HG03354 (cell line): ENCODE data around the gene LTF.
"Not testable (repeated sequence)": the region's sequence is repeated elsewhere in the genome, so short reads cannot be mapped to it uniquely, and the experiment has no call there.

Source experiments
- ATAC-seq: cut with Tn5 transposase; IDR thresholded peaks from one replicate; pipeline ENCODE4 v1.9.1; 2021; ENCODE audit warnings: mild to moderate bottlenecking; ENCODE audit not compliant: unreplicated experiment, poor library complexity, severe bottlenecking

The LTF gene

DNA sequence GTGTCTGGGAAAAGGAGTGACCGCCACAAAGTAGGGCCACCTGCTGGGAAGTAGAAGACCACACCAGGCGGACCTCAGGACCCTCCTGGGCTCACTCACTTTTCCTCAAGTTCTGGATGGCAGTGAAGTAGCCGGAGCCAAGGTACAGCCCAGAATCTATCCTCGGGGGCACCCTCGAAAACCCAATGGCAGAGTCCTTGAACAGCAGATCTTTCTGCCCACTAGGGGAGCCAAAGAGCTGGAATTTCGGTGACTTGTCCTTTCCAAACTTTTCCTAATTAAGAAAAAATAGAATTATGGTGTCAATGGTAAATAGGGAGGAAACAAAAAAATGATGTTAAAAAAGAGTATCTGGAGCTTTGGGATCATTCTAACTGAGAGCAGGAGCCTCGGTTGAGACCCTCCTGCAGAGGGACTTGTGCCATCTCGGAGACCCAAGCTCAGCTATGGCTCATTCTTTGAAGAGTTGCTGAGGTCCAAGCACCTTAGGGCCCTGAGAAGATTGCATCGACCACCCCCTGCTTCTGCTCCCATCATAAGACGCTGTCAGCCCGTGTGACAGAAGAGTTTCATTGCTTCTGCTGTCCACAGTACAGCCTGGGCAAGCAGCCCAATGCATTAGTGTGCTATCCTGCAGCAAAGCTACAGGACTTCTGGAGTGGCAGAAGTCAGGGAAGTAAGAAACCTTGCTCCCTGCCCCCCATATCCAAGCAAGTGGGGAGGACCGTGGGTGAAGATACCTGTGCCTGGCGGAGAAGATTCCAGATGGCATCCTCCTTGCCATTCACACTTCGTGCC, 14.8 kb downstream of the LTF start:
- ATAC-seq: no peak

DNA sequence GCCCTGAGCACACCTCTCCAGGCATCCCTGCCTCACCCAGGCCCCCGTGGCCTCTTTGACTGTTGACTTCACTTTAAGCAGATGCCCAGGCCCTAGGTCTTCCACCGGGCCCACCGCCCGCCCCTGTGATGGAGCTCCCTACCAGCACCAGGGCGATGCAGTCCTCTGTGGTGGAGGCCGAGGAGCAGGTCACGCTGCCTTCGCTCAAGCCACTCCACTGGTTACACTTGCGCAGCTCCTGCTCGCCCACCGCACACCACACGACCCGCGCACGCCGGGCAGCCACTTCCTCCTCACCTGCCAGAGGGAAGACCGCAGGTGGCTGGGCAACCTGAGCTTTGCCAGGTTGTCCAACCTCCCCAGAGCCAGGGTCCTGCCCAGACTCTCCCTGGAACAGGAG, 16.0 kb downstream of the LTF start:
- ATAC-seq: no peak

DNA sequence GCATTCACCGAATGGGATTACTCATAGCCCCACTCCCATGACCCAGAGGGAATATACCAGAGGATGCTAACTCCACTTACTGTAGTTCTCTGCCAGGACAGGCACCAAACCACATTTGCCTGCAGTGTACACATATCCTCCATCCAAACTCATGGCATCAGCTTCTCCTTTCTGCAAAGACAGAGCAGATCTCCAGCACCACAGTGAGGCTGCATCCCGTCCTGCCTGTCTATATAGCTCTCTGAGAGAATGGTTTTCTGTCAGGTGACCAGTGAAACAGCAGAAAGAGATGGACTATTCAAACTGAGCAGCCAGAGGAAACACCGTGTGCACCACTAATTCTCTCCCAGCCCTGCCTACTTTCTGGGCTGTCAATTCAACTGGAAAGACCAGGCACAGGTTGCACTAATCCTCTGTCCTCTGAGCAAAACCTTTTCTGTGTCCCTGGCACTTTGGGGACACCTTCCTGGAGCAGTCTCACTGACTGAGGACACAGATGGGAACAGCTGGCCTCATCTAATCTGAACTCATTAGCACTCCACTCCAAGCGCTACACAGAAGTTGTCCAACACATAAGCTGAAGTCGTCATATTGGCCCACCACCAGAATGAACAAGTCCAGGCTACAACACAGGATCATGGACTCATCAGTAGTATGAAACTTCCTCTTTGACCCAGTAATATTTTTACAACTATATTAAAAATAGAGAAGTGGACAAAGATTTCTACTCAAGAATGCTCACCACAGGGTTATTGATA, 17.3 kb downstream of the LTF start:
- no peak for ATAC-seq

DNA sequence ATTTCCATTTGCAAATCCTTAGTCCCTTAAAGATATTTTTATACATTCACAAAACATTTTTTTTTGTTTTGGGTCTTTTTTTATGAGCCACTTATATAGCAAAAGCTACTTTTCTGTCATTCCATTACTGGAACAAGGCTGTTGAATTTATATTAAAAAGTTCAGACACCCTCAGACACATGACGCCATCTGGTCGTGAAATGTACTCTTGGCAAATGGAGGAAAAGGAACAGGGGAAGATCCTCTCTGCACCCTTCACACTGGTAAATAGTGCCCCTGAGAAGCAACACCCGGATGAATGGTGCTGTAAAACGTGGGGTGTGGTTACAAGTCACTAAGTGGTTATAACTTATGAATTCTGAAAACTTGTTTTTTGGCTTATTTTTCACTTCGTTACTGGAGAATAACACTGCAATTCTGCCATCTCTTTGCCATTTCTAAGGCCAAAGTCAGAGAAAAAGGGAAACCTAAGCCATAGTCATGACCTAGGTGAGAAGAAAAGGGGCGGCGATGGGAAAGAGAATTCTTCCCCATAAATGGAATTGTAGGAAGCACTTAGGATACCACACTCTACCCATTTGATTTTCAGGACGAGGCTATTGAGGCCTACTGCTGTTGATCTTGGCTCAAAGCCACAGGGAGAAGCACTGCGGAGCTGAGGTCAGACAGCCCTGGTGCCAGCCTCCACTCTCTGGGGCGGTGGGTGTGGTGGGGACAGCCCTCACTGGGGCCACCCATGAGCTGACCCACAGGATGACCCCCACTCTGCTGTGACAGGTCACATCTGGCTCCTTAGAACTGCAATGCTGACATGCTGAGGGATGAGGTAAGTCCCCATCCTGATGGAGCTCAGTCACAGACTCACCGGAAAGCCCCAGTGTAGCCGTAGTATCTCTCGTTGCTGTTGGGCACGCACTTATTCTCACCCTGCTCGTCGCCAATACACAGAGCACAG, 21.9 kb downstream of the LTF start:
- no peak for ATAC-seq

DNA sequence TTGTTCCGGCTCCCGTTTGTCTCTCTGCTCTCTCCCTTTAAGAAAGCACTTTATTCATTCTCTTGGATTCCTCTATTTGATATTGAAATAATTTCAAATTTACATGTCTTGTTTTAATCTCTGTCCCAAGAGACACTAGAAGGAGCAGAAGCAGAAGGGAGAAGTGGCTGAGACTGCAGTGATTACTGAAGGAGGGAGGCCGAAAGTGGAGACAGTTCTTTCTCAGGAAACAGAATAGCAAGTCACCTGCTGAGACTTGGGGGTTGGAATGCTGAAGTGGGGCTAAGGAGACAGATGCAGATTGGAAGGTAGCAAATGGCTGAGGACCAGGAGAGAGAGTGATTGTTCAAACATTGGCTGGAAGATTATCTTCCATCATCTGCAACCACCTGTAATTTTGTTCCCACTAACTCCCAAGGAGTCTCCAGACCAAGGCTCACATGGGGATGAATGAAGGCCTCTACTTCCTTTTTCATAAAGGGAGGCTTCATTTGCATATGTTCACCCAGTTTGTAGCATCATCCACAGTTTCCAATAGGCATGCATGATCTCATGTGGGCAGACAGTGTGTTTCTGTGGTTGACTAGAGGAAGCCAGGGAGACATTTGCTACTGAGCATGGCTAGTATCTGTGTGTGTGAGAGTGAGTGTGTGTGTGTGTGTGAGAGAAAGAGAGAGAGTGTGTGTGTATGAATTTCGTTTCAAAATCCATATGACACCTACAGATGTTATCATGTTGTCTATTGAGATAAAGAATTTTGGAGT, 24.0 kb downstream of the LTF start:
- peak; percentile 81 for ATAC-seq

DNA sequence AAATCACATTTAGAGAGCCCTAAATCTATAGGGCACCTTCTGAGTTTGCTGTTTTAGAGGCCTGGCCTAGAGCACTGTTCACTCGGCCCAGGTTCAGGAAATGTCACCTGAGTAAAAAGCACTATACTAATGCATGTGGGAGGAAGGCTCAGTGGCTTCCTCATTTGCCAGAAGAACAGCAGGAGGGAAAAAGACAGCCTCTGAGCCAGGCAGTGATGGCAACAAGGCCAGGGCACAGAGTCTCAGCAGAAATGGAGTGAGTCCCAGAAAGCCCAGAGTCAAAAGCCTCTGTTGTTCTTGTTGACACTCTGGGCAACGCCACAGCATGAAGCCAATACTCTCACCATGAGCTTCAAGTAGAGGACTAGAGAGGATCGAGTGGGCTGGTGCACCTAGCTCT, 25.9 kb downstream of the LTF start:
- ATAC-seq: no peak

DNA sequence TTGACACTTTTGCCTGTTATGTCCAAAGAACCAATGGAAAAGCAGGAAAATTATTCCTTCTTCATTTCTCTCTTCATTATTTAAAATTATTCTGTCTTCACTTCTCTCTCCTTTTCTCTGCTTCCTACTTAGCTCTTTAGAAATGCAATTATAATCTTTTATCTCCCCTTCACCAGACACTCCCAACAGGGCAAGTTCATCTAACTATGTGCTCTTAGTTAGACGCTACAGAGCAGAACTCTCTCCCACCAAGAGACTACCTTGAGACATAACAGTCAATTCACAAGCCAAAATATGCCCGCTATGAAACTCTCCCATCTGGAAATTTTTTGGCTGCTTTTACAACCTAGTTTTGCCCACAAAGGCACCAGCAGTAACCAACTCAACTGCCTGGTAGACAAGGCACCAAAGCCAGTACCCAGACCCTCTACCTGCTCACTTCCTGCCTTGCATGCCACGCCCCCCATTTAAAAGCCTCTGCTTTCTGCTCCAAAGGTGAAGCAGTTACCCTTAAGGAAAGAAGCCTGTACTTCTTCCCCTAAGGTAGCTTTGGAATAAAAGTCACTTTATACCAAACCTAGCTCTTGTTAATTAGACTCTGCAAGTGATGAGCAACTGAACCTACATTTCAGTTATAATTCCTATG, 29.5 kb downstream of the LTF start:
- ATAC-seq: no peak

DNA sequence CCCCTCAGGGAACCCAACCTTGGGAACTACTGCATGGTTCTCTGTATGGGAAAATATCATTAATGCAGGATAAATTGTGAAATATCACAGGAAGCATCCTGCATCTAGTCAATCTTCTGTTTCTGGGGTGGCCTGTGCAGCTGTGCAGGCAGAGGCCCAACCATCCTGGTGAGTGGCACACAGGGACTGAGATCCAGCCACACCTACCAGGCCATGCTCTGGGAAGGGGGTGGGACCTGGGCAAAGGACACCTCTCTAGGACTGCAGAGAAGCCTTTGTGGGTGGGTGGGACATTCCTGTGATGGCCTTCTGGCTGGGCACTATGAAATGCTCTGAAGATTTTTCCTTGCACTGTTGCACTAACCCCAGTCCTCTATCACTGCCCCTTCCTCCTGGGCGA, 30.9 kb downstream of the LTF start:
- ATAC-seq: no peak

DNA sequence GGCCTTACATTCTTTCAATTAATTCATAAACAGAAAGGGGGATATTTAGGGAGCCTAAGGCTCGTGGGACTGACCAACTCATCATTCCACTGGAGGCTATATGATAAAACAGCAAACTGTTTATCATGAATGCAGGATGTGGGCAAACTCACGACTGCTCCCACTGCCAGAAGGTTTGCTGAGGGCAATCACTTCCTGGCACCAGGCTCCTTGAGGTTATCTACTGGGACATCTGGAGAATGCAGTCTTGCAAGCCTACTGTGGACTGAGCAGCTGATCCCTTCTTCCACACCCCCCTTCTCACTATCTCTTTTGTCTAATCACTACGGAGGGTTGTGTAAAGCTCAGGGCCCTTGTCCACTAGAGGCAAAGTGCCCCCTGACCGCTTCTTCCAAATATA, 31.6 kb downstream of the LTF start:
- not testable (repeated sequence) for ATAC-seq

DNA sequence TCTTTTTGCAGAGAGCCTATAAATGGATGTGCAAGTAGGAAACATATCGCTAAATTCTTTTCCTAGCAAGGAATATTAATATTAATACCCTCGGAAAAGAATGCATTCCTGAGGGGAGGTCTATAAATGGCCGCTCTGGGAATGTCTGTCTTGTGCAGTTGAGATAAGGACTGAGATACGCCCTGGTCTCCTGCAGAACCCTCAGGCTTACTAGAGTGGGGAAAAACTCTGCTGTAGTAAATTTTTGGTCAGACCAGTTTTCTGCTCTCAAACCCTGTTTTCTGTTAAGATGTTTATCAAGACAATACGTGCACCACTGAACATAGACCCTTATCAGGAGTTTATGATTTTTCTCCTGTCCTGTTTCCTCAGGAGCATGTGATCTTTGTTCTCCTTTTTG, 32.8 kb downstream of the LTF start:
- ATAC-seq: not testable (repeated sequence)

DNA sequence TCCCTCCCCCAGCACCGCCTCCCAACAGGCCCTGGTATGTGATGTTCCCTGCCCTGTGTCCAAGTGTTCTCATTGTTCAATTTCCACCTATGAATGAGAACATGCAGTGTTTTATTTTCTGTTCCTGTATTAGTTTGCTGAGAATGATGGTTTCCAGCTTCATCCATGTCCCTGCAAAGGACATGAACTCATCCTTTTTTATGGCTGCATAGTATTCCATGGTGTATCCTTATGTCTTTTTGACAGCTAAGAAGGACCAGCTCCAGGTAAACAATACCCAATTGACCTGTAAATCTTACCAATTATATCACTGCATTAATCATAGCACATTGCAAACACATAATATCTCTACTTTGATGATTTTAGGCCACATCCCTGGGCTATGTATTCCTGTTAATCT, 33.8 kb downstream of the LTF start:
- ATAC-seq: not testable (repeated sequence)

DNA sequence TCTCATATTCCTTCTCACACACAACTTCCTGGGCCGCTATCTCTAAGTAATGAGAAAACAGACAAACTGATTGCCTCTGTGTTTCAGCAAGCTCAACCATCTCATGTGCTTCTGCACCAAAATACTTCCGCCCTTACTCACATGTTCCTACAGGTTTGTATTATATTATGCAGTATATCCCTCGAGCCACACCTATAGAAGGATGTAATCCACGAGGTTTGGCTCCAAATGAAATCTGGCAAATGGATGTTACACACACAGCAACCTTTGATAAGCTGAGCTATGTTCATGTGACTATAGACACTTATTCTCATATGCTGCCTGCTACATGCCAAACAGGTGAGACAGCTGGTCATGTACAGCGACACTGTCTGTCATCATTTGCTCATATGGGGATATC, 35.0 kb downstream of the LTF start:
- ATAC-seq: no peak

DNA sequence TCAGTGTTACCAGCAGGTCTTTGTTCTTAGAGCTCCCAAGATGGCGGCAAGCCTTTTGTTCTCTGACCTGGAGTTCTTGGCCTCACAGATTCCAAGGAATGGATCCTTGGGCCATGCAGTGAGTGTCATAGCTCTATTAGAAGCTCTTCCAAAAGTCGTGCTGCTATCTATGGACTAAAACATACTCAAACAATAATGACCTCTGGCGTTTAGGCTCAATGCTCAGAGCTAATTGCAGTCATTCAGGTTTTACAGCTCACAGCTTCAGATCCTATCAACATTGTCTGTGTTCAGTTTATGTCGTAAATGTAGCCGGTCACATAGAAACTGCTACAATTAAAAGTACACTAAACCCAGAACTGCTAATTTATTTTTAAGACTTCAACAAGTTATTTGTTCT, 35.5 kb downstream of the LTF start:
- no peak for ATAC-seq

DNA sequence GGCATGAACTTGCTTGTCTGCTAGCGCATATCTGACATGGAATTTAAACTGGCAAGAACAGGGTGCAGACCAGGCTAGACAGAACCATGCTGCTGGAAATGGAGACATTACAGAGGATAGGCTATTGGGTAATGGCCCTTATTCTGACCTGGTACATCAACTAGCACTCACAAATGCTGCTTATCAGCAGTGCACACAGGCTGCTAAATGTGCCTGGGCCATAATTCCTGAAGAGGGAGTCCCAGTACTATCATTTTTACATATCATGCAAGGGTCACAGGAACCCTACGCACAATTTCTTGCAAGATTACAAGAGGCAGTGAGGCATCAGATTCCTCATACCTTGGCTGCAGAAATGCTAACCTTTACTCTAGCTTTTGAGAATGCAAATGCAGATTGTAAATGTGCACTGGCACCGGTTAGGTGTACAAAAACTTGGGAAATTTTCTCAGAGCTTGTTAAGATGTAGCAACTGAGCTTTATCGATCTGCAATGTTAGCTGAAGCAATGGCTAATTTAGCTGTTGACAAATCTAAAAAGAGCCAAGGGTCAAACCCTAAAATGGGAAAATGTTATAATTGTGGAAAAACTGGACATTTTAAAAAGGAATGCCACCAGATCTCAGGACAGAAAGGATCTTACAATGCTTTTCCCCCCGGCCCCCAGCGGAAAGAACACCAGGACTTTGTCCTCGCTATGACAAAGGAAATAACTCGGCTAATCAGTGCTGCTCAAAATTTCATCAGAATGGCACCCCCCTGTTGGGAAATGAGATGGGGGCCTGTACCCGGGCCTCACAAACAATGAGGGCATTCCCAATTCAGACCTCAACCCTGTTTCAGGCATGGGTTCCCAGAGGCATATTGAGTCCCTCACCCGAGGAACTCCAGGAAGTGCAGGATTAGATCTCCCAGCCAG, 36.5 kb downstream of the LTF start:
- ATAC-seq: no peak

DNA sequence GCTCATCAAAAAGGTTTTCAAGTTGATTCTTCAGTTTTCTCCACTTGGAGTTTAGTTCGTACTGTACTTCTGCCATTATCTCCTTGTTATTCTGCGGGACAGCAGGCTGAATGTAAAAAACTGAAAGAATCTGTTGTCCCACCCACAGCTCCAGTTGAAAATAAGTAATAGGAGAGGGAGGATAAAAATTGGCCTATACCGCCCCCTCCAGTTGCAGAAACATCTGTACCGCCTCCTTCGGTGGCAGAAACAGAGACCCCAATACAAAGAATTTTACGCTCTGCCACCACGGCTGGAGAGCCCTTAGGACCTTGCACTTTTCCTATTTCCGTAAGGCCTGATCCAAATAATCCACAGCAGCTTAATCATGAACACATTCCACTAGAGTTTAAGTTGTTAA, 37.3 kb downstream of the LTF start:
- not testable (repeated sequence) for ATAC-seq

DNA sequence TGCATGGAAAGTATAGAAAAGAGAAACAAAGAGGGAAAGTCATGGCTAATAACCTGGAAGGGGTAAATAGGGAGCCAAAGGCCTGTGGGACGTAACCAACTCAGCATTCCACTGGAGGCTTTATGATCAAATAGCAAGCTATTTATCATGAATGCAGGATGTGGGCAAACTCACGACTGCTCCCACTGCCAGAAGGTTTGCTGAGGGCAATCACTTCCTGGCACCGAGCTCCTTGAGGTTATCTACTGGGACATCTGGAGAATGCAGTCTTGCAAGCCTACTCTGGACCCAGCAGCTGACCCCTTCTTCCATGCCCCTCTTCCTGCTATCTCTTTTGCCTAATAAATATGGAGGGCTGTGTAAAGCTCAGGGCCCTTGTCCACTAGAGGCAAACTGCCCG, 38.2 kb downstream of the LTF start:
- ATAC-seq: not testable (repeated sequence)

DNA sequence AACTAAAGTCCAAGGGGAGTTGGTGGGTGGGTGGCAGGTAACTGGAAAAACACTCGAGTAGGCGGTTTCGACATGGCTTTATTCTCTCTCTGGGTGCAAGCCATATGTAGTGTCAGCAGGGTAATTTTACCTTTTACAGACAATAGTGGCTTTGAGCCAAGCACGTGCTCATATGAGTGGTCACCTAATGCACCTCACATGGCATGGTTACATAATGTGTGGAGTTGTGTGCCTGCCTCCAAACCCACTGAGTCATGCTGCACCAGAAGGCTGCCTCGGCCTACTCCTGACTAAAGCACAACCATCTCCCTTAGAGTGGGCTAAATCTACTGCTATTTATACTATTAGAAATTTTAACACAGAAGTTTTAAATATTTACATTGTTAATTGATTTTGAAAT, 41.1 kb downstream of the LTF start:
- no peak for ATAC-seq

DNA sequence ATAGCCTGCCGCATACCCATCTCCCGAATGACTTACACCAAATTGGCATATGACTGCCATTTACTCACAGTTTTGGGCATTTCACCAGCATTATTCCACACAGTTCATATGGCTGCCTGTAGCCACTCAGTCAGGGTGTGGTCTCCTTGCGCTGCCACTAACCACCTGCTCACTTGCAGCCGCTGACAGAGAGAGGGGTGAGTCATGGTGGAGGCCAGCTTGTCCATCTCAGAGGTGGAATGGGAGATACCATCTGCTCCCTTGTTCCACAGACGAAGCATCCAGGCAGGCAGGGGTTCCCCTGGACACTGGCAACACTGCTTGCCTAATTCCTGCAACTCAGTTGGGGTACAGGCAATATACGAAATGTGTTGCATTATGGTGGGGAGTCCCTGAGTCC, 42.1 kb downstream of the LTF start:
- ATAC-seq: no peak
